Activated naive CD4-positive, alpha-beta T cell treated with anti-CD3 and anti-CD28 coated beads, Interleukin-2, amount 10 ng/mL, durations not matched to agents 7 days and 5 days (primary cell): ENCODE results near the gene RHEX.
"Not testable (repeated sequence)": the region's sequence is repeated elsewhere in the genome, so short reads cannot be mapped to it uniquely, and the experiment has no call there.

ENCODE experiments used
- CTCF ChIA-PET: fragments of 350-600 bp; sonication (Branson Sonifier 250); formaldehyde crosslinking; loops from one replicate; lab custom pipeline; 2021; ENCODE audit warnings: antibody characterized with exemption; lab: Charles Lee
- DNase-seq: peaks from one replicate; pipeline ENCODE4 v3.0.0-alpha.2; 2020
- H3K27ac Mint-ChIP-seq: one replicate; pipeline ENCODE4 v1.8.0; 2021; ENCODE audit warnings: mild to moderate bottlenecking, moderate library complexity, mixed read lengths
- H3K27me3 Mint-ChIP-seq: one replicate; pipeline ENCODE4 v1.8.0; 2021; ENCODE audit warnings: mild to moderate bottlenecking, mixed read lengths
- H3K36me3 Mint-ChIP-seq: one replicate; pipeline ENCODE4 v1.8.0; 2021; ENCODE audit warnings: mixed read lengths
- H3K4me1 Mint-ChIP-seq: one replicate; pipeline ENCODE4 v1.8.0; 2021; ENCODE audit warnings: mixed read lengths
- H3K4me3 Mint-ChIP-seq: one replicate; pipeline ENCODE4 v1.8.0; 2021; ENCODE audit warnings: mild to moderate bottlenecking, moderate library complexity, mixed read lengths
- H3K9me3 Mint-ChIP-seq: one replicate; pipeline ENCODE4 v1.8.0; 2021; ENCODE audit warnings: mixed read lengths

RHEX gene

GRCh38 chr1:206039046-206039973, 13.7 kb upstream of the RHEX start:
- Mint-ChIP-seq H3K27me3 (peaks cover 51% of the 10 kb centered on the region), H3K36me3 (no peaks in the 10 kb centered on the region), H3K4me3 (no peak overlapping the region), H3K27ac (no peak overlapping the region), H3K9me3 (no peaks in the 10 kb centered on the region), H3K4me1 (peaks cover 36% of the 10 kb centered on the region)
- CTCF ChIA-PET, result interaction anchor here (1.1 to 1.3 kb wide), 2 partner anchors 8 to 67 kb away, joined by 7 to 8 read pairs; no protein-coding TSS in a partner anchor
- DNase-seq, result no peak

GRCh38 chr1:206040328-206040727, 12.6 kb upstream of the RHEX start:
- Mint-ChIP-seq H3K27ac (no peak overlapping the region), H3K9me3 (no peaks in the 10 kb centered on the region), H3K4me3 (no peak overlapping the region), H3K4me1 (peaks cover 25% of the 10 kb centered on the region), H3K36me3 (no peaks in the 10 kb centered on the region), H3K27me3 (peaks cover 41% of the 10 kb centered on the region)
- CTCF ChIA-PET, result interaction anchor here (1.1 kb wide), 1 partner anchor 9 kb away, joined by 8 read pairs; no protein-coding TSS in a partner anchor
- DNase-seq, result no peak

GRCh38 chr1:206041640-206042039, 11.3 kb upstream of the RHEX start:
- Mint-ChIP-seq H3K4me1 (peaks cover 25% of the 10 kb centered on the region), H3K4me3 (no peak overlapping the region), H3K9me3 (no peaks in the 10 kb centered on the region), H3K27ac (no peak overlapping the region), H3K36me3 (no peaks in the 10 kb centered on the region), H3K27me3 (peaks cover 33% of the 10 kb centered on the region)
- CTCF ChIA-PET, result no interaction called here
- DNase-seq, result no peak

GRCh38 chr1:206047271-206047670, 5.7 kb upstream of the RHEX start:
- CTCF ChIA-PET, result interaction anchor here (1.3 to 2.4 kb wide), 2 partner anchors 13 to 15 kb away, joined by 5 to 7 read pairs; no protein-coding TSS in a partner anchor
- no peak overlapping the region for H3K27ac Mint-ChIP-seq
- peaks cover 10% of the 10 kb centered on the region for H3K27me3 Mint-ChIP-seq
- peaks cover 26% of the 10 kb centered on the region for H3K4me1 Mint-ChIP-seq
- no peaks in the 10 kb centered on the region for H3K9me3 Mint-ChIP-seq
- H3K36me3 Mint-ChIP-seq, result no peaks in the 10 kb centered on the region
- DNase-seq, result no peak
- H3K4me3 Mint-ChIP-seq, result no peak overlapping the region

- Mint-ChIP-seq H3K9me3 (no peaks in the 10 kb centered on the region), H3K4me1 (peaks cover 40% of the 10 kb centered on the region), H3K27ac (no peak overlapping the region), H3K36me3 (no peaks in the 10 kb centered on the region), H3K4me3 (no peak overlapping the region), H3K27me3 (peaks cover 8% of the 10 kb centered on the region)
- CTCF ChIA-PET, result interaction anchor here (0.9 kb wide), 1 partner anchor 19 kb away, joined by 5 read pairs; no protein-coding TSS in a partner anchor
- DNase-seq, result no peak
Observed at GRCh38 chr1:206048582-206048981, 4.4 kb upstream of the RHEX start.

GRCh38 chr1:206049293-206049692, 3.7 kb upstream of the RHEX start:
- Mint-ChIP-seq H3K4me1 (peaks cover 46% of the 10 kb centered on the region), H3K27me3 (peaks cover 8% of the 10 kb centered on the region), H3K4me3 (no peak overlapping the region), H3K36me3 (no peaks in the 10 kb centered on the region), H3K27ac (no peak overlapping the region), H3K9me3 (no peaks in the 10 kb centered on the region)
- DNase-seq, result no peak
- CTCF ChIA-PET, result no interaction called here

- CTCF ChIA-PET, result interaction anchor here (0.6 to 1.0 kb wide), 2 partner anchors 18 to 512 kb away, joined by 3 read pairs; no protein-coding TSS in a partner anchor
- Mint-ChIP-seq H3K27ac (peak overlapping the region; percentile 35), H3K4me1 (peaks cover 46% of the 10 kb centered on the region), H3K9me3 (no peaks in the 10 kb centered on the region), H3K27me3 (peaks cover 8% of the 10 kb centered on the region), H3K36me3 (no peaks in the 10 kb centered on the region), H3K4me3 (no peak overlapping the region)
- DNase-seq, result no peak
Observed at GRCh38 chr1:206049919-206050600, 2.9 kb upstream of the RHEX start.

- Mint-ChIP-seq H3K27ac (peak overlapping the region; percentile 91), H3K4me3 (no peak overlapping the region), H3K27me3 (peaks cover 11% of the 10 kb centered on the region), H3K4me1 (peaks cover 46% of the 10 kb centered on the region), H3K36me3 (no peaks in the 10 kb centered on the region), H3K9me3 (no peaks in the 10 kb centered on the region)
- CTCF ChIA-PET, result interaction anchor here (0.6 to 1.0 kb wide), 2 partner anchors 19 to 513 kb away, joined by 3 read pairs; no protein-coding TSS in a partner anchor
- peak; percentile 66 for DNase-seq
Observed at GRCh38 chr1:206050655-206051235, 2.2 kb upstream of the RHEX start.

- H3K4me3 Mint-ChIP-seq, DNase-seq, H3K9me3 Mint-ChIP-seq, CTCF ChIA-PET, H3K36me3 Mint-ChIP-seq: not testable (repeated sequence)
- peaks cover 16% of the 10 kb centered on the region for H3K27me3 Mint-ChIP-seq
- peaks cover 46% of the 10 kb centered on the region for H3K4me1 Mint-ChIP-seq
- H3K27ac Mint-ChIP-seq, result peak overlapping the region; percentile 63
Observed at GRCh38 chr1:206052231-206052865, 625 bp upstream of the RHEX start.

GRCh38 chr1:206053616-206054015, 643 bp downstream of the RHEX start:
- H3K36me3 Mint-ChIP-seq, H3K9me3 Mint-ChIP-seq, CTCF ChIA-PET, H3K27ac Mint-ChIP-seq, DNase-seq, H3K4me3 Mint-ChIP-seq: not testable (repeated sequence)
- peaks cover 46% of the 10 kb centered on the region for H3K4me1 Mint-ChIP-seq
- peaks cover 11% of the 10 kb centered on the region for H3K27me3 Mint-ChIP-seq

- not testable (repeated sequence) for DNase-seq, H3K27ac Mint-ChIP-seq, H3K9me3 Mint-ChIP-seq, H3K4me3 Mint-ChIP-seq, H3K36me3 Mint-ChIP-seq
- Mint-ChIP-seq H3K27me3 (peaks cover 20% of the 10 kb centered on the region), H3K4me1 (peaks cover 41% of the 10 kb centered on the region)
- CTCF ChIA-PET, result interaction anchor here (1.1 to 1.5 kb wide), 3 partner anchors 10 to 78 kb away, joined by 4 to 6 read pairs (median 4); no protein-coding TSS in a partner anchor
Observed at GRCh38 chr1:206055069-206055625, 2.2 kb downstream of the RHEX start.

- not testable (repeated sequence) for H3K4me3 Mint-ChIP-seq, H3K36me3 Mint-ChIP-seq, DNase-seq, H3K27ac Mint-ChIP-seq, H3K9me3 Mint-ChIP-seq
- Mint-ChIP-seq H3K4me1 (peaks cover 34% of the 10 kb centered on the region), H3K27me3 (peaks cover 26% of the 10 kb centered on the region)
- CTCF ChIA-PET, result interaction anchor here (1.1 to 1.5 kb wide), 3 partner anchors 10 to 78 kb away, joined by 4 to 6 read pairs (median 4); no protein-coding TSS in a partner anchor
Observed at GRCh38 chr1:206055639-206056323, 2.8 kb downstream of the RHEX start.
